Endothelial cell of umbilical vein (primary cell): ENCODE results near the gene TNS1. TPM values are rescaled to one million over a fixed set of nuclear protein-coding genes. Genes with fewer than 3 reads are reported as not detected.

Experiments
- BruUV-seq: library from RNA; stranded (reverse); fragments of 400-500 nt; replicated peaks from 2 replicates; lab custom pipeline; 2021; lab: Mats Ljungman, UMichigan
- CTCF ChIA-PET: fragments of 300-600, 350-600 bp; sonication (Branson Sonifier 250); formaldehyde crosslinking; loops from one replicate; lab custom pipeline; 2021; ENCODE audit warnings: antibody characterized with exemption, inconsistent platforms; lab: Charles Lee
- POLR2A ChIA-PET: fragments of 300-600, 350-600 bp; sonication (Branson Sonifier 250); formaldehyde crosslinking; loops from one replicate; lab custom pipeline; 2021; ENCODE audit warnings: antibody characterized with exemption, inconsistent platforms; lab: Charles Lee
- DNase-seq: peaks from one replicate; pipeline ENCODE4 v3.0.0-alpha.2; 2011; ENCODE audit warnings: low read depth, low spot score
- FAIRE-seq: peaks from 2 replicates; lab custom pipeline; 2011; peaks lifted over from hg19 to GRCh38; lab: Jason Lieb, UNC
- H2AFZ ChIP-seq: 2 replicates; pipeline ENCODE4 v1.6.0; 2012; ENCODE audit warnings: low read depth, low read length, control low read depth, inconsistent platforms
- H3K27ac ChIP-seq: 2 replicates; pipeline ENCODE4 v1.5.1; 2011; ENCODE audit warnings: low read depth, mild to moderate bottlenecking, control low read depth, low read length, moderate library complexity; ENCODE audit not compliant: insufficient read depth
- H3K27me3 ChIP-seq, 2 experiments: 2 replicates each; pipeline versions ENCODE4 v1.6.0 to v1.6.1; 2011; ENCODE audit warnings: low read length in 2 of 2, mixed read lengths in 1 of 2; ENCODE audit not compliant: control insufficient read depth in 2 of 2, insufficient read depth in 2 of 2
- H3K36me3 ChIP-seq, 2 experiments: 2 replicates in 1 of 2; 3 replicates in 1 of 2; pipeline ENCODE4 v1.5.1; 2011; ENCODE audit warnings: low read length in 2 of 2, mild to moderate bottlenecking in 1 of 2, moderate library complexity in 1 of 2; ENCODE audit not compliant: control insufficient read depth in 2 of 2, insufficient read depth in 2 of 2; ENCODE audit errors: extremely low read depth in 1 of 2
- H3K4me1 ChIP-seq: 3 replicates; pipeline ENCODE4 v1.5.1; 2011; ENCODE audit warnings: mild to moderate bottlenecking, low read length; ENCODE audit not compliant: control insufficient read depth, insufficient read depth; ENCODE audit errors: extremely low read depth
- H3K4me2 ChIP-seq: 2 replicates; pipeline ENCODE4 v1.6.1; 2011; ENCODE audit warnings: low read length, control low read depth, mixed read lengths; ENCODE audit not compliant: insufficient read depth
- H3K4me3 ChIP-seq, 3 experiments: fragments of 200-600 bp in 1 of 3; sonication (generic), shearing (Covaris generic) in 1 of 3; replicated peaks in 1 of 3; 2 replicates each; pipeline ENCODE4 v1.5.1; 2011 to 2016; ENCODE audit warnings: control low read depth in 3 of 3, low read length in 3 of 3, mild to moderate bottlenecking in 2 of 3, inconsistent platforms in 1 of 3, low read depth in 1 of 3, moderate library complexity in 1 of 3; ENCODE audit not compliant: insufficient read depth in 1 of 3
- H3K79me2 ChIP-seq: 2 replicates; pipeline ENCODE4 v1.6.0; 2012; ENCODE audit warnings: low read length, inconsistent platforms; ENCODE audit not compliant: control insufficient read depth, insufficient read depth
- H3K9ac ChIP-seq: replicated peaks from 2 replicates; pipeline ENCODE3; 2011; ENCODE audit warnings: low read length, control low read depth; ENCODE audit not compliant: insufficient read depth; ENCODE audit errors: extremely low read depth
- H3K9me1 ChIP-seq: replicated peaks from 3 replicates; pipeline ENCODE4 v1.6.0; 2011; ENCODE audit warnings: mild to moderate bottlenecking, low read length; ENCODE audit not compliant: control insufficient read depth, insufficient read depth; ENCODE audit errors: extremely low read depth
- H3K9me3 ChIP-seq: replicated peaks from 2 replicates; pipeline ENCODE4 v1.5.1; 2012; ENCODE audit warnings: low read length, inconsistent platforms; ENCODE audit not compliant: control insufficient read depth, insufficient read depth
- H4K20me1 ChIP-seq: replicated peaks from 2 replicates; pipeline ENCODE3; 2011; ENCODE audit warnings: mild to moderate bottlenecking, low read length; ENCODE audit not compliant: control insufficient read depth, insufficient read depth; ENCODE audit errors: extremely low read depth
- EZH2 ChIP-seq: IDR thresholded peaks from 2 replicates; pipeline ENCODE4 v1.6.1; 2012; ENCODE audit warnings: borderline replicate concordance, low read depth, mild to moderate bottlenecking, moderate library complexity, low read length, inconsistent platforms; ENCODE audit not compliant: severe bottlenecking
- FOS ChIP-seq: IDR thresholded peaks from 2 replicates; pipeline ENCODE4 v1.6.1; 2011; ENCODE audit warnings: mild to moderate bottlenecking, low read length, moderate library complexity, borderline replicate concordance; ENCODE audit not compliant: insufficient read depth
- GATA2 ChIP-seq: IDR thresholded peaks from 2 replicates; pipeline ENCODE4 v1.7.0; 2011; ENCODE audit warnings: low read depth, mild to moderate bottlenecking, moderate library complexity, mixed read lengths, low read length; ENCODE audit not compliant: insufficient read length, insufficient read depth
- JUN ChIP-seq: IDR thresholded peaks from 2 replicates; pipeline ENCODE4 v1.6.1; 2011; ENCODE audit warnings: borderline replicate concordance, low read depth; ENCODE audit not compliant: insufficient read length, insufficient read depth
- MYC ChIP-seq: IDR thresholded peaks from one replicate; pipeline ENCODE4 v1.6.1; 2011; ENCODE audit warnings: mild to moderate bottlenecking, low read depth, low read length
- POLR2A ChIP-seq: IDR thresholded peaks from 2 replicates; pipeline ENCODE4 v1.6.1; 2012; ENCODE audit warnings: low read depth, mild to moderate bottlenecking, control low read depth, low read length
- POLR2AphosphoS5 ChIP-seq: IDR thresholded peaks from 2 replicates; pipeline ENCODE4 v1.6.1; 2012; ENCODE audit warnings: low read depth, mild to moderate bottlenecking, control low read depth, low read length, moderate library complexity; ENCODE audit not compliant: insufficient read depth
- dilution Hi-C: fragments of 300-500 bp; cut with MboI; formaldehyde crosslinking; loops from one replicate; pipeline ENCODE4 v1.15.0; 2019; ENCODE audit warnings: low sequenced_read_pairs; ENCODE audit not compliant: extremely low pct_ligation_motif_present
- intact Hi-C: fragments of 100-400 bp; cut with micrococcal nuclease; formaldehyde crosslinking; loops from one replicate; pipeline ENCODE4 v1.10.0; 2022
- polyA plus RNA-seq, 4 experiments: library from polyadenylated mRNA; depleted of rRNA in 3 of 4; stranded (reverse) in 3 of 4; unstranded in 1 of 4; fragments of >200 nt; gene quantifications; 2 replicates each; pipeline versions ENCODE4 v1.2.1 to v1.2.3, GENCODE V29; 2011 to 2012; ENCODE audit warnings: missing spikeins in 1 of 4
- total RNA-seq: library from RNA; stranded (reverse); gene quantifications from 2 replicates; pipeline ENCODE4 v1.2.3, GENCODE V29; 2021
- TF ChIP-seq, protein P1 (sequence below), 2 donors: IDR thresholded peaks; 1 replicate in 1 of 2; 2 replicates in 1 of 2; pipeline ENCODE4 v1.5.1; 2011; ENCODE audit warnings: low read length in 2 of 2, mild to moderate bottlenecking in 2 of 2, moderate library complexity in 2 of 2, control low read depth in 1 of 2, inconsistent platforms in 1 of 2, low read depth in 1 of 2; ENCODE audit not compliant: insufficient read depth in 1 of 2; ENCODE audit errors: extremely low read depth in 1 of 2
- TF ChIP-seq, protein P2 (sequence below): IDR thresholded peaks from 2 replicates; pipeline ENCODE4 v1.6.1; 2011; ENCODE audit not compliant: insufficient read depth, insufficient read length

TNS1 gene
- total and polyA plus RNA-seq, 2 donors (not counting 3 experiments of a cell fraction or from before 2014, with no cell fraction given) = 11.0 to 52.1 TPM

DNA sequence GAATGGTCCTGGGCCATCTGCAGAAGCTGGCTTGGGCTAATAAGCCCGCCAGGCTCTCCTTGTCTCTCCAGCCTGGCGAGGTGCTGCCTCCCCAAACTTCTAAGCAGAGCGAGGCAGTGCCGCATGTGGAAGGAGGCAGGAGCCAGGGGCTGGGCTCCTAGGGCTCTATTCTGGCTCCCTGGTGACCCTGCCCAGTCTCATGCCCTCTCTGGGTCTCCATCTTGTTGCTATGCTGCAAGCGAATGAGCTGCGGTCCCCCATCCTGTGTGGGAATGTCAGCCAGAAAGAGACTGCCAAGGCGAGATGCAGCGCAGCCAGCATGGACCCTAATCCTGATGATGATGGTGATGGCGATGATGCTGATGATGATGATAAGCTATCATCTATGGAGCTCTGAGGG is 48.7 kb downstream of the TNS1 start:
- Histone ChIP-seq H3K79me2 (no peaks in the 10 kb centered on the region), H3K9me1 (no peaks in the 10 kb centered on the region), H3K4me1 (no peaks in the 10 kb centered on the region), H3K9me3 (no peaks in the 10 kb centered on the region), H3K27me3 (no peaks in the 10 kb centered on the region), H3K4me2 (no peak overlapping the region), H3K9ac (no peak overlapping the region), H3K4me3 (no peak overlapping the region), H4K20me1 (no peaks in the 10 kb centered on the region), H3K36me3 (no peaks in the 10 kb centered on the region), H3K27ac (no peak overlapping the region), H2AFZ (no peak overlapping the region)
- dilution Hi-C loops (no loop called here), intact Hi-C loops (no loop called here)
- no TSS peak for BruUV-seq
- no peak for FAIRE-seq
- TF ChIP-seq, protein P1, sequence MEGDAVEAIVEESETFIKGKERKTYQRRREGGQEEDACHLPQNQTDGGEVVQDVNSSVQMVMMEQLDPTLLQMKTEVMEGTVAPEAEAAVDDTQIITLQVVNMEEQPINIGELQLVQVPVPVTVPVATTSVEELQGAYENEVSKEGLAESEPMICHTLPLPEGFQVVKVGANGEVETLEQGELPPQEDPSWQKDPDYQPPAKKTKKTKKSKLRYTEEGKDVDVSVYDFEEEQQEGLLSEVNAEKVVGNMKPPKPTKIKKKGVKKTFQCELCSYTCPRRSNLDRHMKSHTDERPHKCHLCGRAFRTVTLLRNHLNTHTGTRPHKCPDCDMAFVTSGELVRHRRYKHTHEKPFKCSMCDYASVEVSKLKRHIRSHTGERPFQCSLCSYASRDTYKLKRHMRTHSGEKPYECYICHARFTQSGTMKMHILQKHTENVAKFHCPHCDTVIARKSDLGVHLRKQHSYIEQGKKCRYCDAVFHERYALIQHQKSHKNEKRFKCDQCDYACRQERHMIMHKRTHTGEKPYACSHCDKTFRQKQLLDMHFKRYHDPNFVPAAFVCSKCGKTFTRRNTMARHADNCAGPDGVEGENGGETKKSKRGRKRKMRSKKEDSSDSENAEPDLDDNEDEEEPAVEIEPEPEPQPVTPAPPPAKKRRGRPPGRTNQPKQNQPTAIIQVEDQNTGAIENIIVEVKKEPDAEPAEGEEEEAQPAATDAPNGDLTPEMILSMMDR (IDR thresholded peaks at IDR 0.05; ENCODE audit: extremely low read depth in 1 of 2, insufficient read depth in 1 of 2, low read depth in 1 of 2, low read length in 2 of 2) = no peak
- TF ChIP-seq POLR2AphosphoS5 = no peak
- no peak for TF ChIP-seq EZH2
- no peak for TF ChIP-seq FOS
- TF ChIP-seq JUN = no peak
- TF ChIP-seq GATA2 = no peak
- no peak for TF ChIP-seq MYC
- no peak for TF ChIP-seq POLR2A
- TF ChIP-seq, protein P2, sequence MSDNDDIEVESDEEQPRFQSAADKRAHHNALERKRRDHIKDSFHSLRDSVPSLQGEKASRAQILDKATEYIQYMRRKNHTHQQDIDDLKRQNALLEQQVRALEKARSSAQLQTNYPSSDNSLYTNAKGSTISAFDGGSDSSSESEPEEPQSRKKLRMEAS = no peak
- ChIA-PET POLR2A (no interaction called here), CTCF (interaction anchor here (1.3 to 2.4 kb wide), 2 partner anchors 35 to 168 kb away, joined by 3 to 8 read pairs; no protein-coding TSS in a partner anchor)
- DNase-seq = no peak
